C4-2B (cell line): ENCODE data around the gene BFSP1.

Source experiments
- ZFX ChIP-seq: fragments of 450-650 bp; IDR thresholded peaks from 2 replicates; pipeline ENCODE4 v1.6.1; 2017
- TF ChIP-seq, protein P1 (sequence below): fragments of 450-650 bp; conservative IDR thresholded peaks from 2 replicates; pipeline ENCODE4 v1.5.1; 2017; ENCODE audit warnings: mild to moderate bottlenecking

DNA sequence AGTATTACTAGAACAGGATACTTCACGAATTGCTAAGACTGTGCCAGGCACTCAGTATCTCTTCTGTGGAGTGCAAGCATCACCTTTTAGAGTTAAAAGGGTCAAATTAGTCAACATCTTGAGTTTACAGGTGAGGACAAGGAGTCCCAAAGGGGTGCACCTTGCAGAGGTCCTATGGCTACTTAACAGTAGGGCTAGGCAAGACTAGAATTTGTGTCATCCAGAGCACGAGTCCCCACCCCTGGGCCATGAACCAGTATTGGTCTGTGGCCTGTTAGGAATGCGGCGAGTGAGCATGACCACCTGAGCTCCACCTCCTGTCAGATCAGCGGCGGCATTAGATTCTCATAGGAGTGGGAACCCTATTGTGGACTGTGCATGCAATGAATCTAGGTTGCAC lies 28.2 kb upstream of the BFSP1 start:
- TF ChIP-seq, protein P1, sequence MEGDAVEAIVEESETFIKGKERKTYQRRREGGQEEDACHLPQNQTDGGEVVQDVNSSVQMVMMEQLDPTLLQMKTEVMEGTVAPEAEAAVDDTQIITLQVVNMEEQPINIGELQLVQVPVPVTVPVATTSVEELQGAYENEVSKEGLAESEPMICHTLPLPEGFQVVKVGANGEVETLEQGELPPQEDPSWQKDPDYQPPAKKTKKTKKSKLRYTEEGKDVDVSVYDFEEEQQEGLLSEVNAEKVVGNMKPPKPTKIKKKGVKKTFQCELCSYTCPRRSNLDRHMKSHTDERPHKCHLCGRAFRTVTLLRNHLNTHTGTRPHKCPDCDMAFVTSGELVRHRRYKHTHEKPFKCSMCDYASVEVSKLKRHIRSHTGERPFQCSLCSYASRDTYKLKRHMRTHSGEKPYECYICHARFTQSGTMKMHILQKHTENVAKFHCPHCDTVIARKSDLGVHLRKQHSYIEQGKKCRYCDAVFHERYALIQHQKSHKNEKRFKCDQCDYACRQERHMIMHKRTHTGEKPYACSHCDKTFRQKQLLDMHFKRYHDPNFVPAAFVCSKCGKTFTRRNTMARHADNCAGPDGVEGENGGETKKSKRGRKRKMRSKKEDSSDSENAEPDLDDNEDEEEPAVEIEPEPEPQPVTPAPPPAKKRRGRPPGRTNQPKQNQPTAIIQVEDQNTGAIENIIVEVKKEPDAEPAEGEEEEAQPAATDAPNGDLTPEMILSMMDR: no peak
- TF ChIP-seq ZFX: no peak
